Measurements from ENCODE around the gene ADAMTS2.
"Not testable (repeated sequence)": the region's sequence is repeated elsewhere in the genome, so short reads cannot be mapped to it uniquely, and the experiment has no call there.

The ADAMTS2 gene

DNA sequence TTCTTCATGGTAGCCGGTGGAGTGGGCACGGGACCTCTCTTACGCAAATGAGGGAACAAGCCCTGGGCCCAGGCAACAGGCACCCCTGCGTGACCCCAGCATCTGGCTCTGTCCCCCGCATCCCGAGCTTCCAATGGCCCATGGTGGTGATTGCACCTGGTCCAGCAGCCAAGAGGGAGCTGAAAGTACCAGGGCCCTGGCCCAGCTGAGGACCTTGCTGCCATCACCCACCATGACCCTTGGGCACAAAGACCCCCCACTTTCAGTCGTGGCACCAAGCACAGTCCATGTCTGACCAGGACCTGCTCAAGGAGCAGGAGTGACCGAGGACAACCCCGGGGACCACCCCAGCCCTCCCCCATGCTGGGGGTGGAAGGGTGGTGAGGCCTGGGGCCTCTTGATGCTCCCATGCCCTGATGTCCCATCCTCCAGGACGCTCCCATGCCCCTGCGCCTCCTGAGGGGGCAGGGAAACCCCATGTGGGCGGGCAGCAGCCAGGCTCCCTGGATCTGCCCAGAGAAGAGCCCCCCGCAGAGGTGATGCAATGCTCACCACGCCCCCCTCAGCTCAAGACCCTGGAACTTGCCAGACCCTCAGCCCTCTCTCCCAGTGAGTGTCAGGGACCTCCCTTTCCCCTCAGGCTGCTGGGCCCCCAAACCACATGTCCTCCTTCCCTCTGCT is 123.9 kb downstream of the ADAMTS2 start:
- in situ Hi-C loops (cut with MboI; ENCODE audit: low sequenced_read_pairs): no loop called here

DNA sequence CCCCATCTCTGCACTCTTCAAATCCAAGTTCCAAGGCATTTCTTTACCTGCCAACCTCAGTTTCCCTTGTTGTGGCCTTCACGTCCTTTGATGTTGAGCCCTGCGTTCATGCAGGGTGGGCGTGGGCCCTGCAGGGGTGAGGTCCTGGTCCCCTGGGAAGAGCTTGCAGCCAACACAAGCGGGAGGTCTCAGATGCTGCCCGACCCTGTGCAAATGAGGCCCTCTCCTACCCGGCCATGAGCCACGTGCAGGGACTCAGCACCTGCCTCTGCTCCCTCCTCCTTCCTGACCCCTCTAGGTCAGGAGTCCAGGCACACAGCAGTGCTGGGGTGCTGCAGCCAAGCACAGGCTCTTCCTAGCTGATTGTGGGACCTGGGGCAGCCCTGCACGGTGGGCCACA is 124.5 kb downstream of the ADAMTS2 start:
- in situ Hi-C loops (cut with MboI; ENCODE audit: low sequenced_read_pairs): no loop called here

DNA sequence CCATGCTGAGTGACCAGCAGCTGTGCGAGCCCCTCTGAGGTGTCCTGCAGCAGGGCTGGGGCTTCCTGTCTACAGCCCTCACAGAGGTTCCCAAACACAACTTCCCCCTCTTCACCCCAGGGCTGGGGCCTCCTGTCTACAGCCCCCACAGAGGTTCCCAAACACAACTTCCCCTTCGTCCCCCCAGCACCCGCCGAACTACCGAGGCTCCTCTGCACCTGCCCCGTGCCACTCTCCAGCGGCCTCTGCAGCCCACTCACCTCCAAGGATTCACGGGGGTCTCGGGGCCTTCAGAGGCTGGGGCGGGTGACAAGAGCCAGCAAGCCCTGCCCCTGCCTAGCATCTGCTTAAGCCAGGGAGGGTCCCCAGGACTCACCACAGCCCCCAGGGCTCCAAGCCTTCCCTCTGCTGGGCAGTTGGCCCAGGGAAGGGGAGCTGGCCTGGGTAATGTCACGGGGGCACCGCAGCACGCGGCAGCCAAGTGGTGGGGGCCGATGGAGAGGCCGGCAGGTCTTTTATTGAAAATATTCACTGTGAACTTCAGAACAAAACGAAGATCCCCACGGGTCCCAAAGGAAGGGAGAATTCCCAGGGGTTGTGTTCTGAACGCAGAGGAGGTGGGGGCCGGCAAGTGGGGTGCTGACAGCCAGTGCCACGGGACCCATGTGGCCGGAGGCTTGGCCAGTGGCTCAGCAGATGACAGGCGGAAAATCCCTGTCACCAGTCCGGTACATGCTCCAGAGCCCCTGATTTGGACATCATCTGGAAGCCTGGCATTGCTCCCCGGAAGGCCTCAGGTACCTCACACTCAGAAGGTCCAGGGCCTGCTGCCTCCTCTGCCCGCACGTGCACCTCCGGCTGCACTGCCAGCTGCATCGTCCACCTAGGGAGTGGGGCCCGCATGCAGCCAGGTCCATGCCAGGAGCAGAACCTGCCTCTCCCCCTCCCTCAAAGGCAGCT is 125.3 kb downstream of the ADAMTS2 start:
- in situ Hi-C loops (cut with MboI; ENCODE audit: low sequenced_read_pairs): no loop called here

DNA sequence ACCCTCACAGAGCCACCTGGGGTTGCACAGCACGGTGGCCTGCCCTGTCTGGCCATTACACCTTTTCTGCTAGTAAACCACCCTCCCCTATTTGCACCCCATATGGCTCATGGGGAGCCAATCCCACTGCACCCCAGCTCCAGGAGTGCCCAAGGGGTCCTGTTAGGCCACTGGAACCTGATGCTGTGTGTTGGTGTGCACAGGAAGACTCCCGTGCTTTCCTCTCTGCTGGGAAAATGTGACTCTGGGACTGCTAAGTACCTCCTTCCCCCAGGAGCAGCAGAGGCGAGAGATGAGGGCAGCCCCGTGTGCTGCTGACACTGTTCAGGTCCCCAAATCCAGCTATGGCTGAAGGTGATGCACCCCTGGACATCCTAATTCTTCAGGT is 126.3 kb downstream of the ADAMTS2 start:
- in situ Hi-C loops (cut with MboI; ENCODE audit: low sequenced_read_pairs): no loop called here

DNA sequence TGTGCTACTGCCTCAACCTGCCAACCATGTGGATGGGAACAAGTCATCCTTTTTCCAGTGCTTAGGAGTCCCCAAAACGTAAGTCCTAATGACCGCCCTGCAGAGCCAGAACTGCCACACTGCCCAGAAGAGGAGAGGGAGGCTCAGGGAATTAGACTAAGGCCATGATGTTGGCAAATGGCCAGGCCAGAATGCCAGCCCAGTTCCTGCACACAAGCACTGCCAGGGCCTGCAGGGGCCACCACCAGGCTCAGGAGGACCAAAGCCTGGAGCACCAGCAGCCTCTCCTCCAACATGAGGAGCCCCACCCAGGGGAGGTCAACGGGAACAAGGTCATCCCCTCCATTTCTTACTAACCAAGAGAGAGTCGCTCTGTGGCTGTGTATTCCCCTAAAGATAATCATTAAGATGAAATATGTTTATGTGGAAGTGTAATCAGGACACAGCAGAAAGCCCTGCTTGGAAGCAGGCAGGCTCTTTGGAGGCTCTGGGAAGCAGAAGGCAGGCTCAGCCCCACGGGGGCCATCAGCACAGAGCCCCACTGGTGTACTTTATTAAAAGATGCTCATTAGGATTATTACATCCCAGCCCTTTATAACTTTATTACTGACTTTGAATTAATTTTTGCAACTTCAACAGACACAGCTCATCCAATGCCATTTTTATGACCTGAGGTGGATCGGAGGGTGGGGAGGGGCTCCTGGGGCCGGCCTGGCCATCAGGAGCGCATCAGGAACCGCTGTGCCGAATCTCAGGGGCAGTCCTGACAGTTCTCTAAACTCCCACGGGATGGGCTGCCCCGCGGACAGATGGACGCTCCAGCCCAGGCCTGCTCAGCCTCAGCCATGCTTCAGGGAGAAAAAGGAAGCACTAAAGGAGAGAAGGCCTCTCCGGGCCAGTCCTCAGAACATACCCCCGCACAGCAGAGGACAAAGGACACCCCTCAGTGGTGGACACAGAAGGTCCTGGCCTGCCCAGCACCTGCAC is 127.0 kb downstream of the ADAMTS2 start:
- in situ Hi-C loops (cut with MboI; ENCODE audit: low sequenced_read_pairs): no loop called here

DNA sequence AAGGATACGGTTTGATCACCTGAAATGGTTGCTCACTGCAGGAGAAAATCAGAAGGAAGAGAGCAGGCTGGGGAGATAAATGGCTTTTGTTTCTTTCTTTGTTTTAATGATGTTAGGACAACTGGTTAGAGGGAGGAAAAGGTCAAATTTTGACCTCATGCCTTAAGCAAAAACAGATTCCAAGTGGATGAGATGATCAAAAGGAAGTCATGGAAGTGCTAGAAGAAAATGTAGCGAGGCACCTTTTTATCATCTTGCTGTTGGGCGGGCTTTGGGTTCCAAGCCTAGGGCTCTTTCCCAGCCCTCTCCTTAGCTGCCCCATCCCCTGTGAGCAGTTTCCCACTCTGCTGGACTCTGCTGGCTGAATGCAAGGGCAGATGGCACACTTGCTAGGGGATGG is 127.9 kb downstream of the ADAMTS2 start:
- in situ Hi-C loops (cut with MboI; ENCODE audit: low sequenced_read_pairs): no loop called here

DNA sequence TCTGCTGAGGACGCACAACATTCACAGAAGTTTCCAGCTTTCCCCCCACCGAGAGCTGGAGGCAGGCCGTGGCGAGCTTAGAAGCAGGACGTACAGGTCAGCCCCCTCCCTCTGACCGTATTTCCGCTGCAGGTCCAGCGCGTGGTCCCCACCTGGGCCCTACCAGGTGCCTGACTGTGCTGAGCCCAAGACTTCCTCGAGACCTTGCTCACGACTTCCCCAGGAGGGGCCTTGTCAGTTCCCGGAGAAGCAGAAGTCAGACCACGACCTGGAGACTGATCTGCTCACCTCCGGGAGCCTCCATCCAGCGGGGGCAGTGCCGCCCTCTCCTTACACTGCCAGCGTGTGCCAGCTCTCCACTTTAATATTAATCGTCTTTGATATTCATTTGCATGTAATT is 128.9 kb downstream of the ADAMTS2 start:
- in situ Hi-C loops (cut with MboI; ENCODE audit: low sequenced_read_pairs): not testable (repeated sequence)

DNA sequence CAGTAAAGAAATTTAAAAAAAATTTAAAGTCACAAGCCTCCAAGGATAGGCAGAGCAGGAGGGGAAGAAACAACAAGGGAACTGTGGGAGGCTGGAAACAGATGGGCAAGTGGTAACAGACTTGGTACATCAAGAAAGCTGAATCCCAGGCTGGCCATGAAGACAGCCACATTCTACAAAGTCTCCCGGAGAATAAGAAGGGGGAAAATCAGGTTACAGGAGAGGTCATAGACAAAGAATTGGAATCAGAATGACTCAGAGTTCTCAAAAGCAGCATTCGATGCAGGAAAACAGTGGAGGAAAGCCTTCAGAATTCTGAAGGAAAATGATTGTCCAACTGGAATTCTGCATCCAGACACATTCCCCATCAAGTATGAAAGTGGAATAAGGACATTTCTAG is 129.7 kb downstream of the ADAMTS2 start:
- in situ Hi-C loops (cut with MboI; ENCODE audit: low sequenced_read_pairs): no loop called here

DNA sequence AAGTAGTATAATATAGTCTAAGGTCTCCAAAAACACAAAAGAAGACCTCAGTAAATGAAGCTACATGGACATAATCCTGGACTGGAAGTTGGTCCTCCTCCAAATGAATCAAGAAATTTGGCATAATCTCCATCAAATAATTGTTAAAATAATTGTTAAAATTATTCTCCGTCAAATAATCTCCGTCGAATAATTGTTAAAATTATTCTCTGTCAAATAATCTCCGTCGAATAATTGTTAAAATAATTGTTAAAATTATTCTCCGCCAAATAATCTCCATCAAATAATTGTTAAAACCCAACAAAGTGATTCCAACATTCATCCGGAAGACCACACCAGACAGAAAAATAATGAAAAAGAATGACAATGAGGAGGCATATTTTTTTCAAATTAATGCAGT is 130.6 kb downstream of the ADAMTS2 start:
- in situ Hi-C loops (cut with MboI; ENCODE audit: low sequenced_read_pairs): no loop called here

DNA sequence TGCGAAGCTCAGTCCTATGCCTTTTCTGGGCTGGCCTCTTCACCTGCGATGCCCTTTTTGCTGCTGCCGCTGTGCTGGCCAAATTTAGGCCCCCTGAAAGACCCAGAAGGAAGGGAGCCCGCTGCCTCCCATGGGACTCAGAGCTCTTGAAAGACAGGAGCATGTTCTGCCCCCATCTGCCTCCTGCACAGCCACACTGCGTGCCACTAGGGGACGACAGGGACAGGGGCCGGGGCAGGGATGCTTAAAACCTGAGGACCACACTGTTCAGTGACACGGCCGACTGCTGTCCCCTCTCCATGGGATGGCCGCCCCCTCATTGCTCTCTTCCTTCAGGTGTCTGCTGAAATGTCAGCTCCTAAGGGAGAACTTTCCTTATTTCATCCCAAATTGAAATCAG is 132.4 kb downstream of the ADAMTS2 start:
- in situ Hi-C loops (cut with MboI; ENCODE audit: low sequenced_read_pairs): no loop called here

DNA sequence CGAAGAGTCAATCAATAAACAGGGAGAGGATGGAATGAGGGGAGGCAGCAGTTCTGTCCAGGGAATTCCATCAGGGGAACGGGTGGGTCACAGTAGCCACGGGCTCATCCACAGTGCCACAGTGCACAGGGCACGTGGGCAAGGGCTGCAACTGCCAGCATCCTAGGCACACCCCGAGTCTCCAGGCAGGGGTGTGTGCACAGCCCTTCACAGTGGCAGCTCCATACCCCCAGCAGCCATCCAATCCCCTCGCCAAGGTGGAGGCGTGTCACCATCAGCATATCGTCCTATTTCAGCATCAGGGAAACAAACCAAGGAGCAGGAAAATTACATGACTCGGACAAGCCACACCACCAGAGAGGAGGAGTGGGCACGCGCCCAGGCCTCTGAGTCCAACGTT is 133.6 kb downstream of the ADAMTS2 start:
- in situ Hi-C loops (cut with MboI; ENCODE audit: low sequenced_read_pairs): no loop called here

DNA sequence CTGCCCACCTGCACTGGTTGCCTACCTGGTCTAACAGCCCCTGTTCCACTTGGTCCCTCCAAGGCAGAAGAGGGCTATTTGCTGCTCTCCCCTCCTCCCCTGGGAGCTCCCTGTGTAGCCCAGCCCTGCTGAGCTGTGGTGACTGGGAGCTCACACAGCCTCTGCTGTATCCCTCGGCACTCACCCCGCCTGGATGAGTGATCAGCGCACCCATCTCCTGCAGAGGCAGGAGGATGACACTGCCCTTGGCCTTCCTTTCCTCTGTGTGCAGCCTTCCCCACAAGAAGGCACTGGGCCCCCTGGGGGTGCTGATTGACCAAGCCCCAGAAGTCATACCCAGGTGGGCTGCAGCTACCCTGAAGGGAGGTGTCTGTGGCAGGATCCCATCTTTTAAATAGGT is 134.2 kb downstream of the ADAMTS2 start:
- in situ Hi-C loops (cut with MboI; ENCODE audit: low sequenced_read_pairs): no loop called here

DNA sequence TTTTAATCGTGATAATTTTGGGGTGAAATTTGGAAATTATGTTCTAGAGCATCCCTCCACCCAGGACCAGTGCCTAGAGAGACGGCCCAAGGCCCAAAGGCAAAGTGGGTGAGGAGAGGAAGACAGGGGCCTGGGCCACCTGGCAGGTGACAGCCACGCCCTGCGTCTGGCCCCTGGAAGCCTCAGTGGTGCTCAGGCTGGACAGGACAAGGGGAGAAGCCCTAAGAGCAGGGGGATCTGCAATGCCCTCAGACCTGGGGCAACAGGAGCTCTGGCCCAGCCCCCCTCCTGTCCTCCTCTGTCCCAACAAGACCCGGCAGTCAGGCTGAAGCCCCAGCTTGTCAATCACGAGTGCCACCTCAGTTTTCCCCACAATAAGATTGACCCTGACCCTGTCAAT is 134.8 kb downstream of the ADAMTS2 start:
- in situ Hi-C loops (cut with MboI; ENCODE audit: low sequenced_read_pairs): no loop called here

DNA sequence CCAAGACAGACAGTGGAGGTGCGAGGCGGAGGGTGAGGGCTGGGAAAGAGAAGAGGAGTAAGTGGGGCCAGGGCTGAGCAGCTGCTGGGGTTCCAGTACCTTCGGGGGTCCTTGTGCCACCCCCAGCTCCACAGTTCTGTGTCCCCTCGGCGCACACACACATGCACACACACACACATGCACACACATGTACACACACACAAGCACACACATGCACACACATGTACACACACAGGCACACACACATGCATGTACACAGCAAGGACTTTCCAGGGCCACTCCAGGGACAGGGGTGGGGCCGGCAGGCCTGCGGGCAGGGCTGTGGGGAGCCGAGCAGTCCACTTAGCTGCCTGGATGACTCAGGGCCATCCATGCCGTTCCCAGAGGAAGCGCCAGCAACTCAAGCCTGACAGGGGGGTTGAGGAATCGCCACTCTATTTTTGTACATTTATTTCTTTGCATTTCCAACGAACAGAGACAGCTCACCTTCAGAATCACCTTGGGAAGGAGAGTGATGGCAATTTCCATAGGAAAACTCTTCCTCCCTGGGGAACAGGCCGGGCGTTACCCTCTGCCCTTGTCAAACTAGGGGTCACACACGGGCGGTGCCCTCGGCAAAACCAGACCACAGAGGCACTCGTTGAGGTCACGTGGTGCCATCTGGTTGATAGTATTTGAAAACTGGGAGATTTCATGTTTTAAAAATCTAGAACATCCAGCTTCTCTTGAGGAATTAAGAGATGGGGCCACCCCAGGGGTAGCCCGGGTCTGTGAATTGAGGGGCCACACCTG is 135.7 kb downstream of the ADAMTS2 start:
- in situ Hi-C loops (cut with MboI; ENCODE audit: low sequenced_read_pairs): no loop called here

DNA sequence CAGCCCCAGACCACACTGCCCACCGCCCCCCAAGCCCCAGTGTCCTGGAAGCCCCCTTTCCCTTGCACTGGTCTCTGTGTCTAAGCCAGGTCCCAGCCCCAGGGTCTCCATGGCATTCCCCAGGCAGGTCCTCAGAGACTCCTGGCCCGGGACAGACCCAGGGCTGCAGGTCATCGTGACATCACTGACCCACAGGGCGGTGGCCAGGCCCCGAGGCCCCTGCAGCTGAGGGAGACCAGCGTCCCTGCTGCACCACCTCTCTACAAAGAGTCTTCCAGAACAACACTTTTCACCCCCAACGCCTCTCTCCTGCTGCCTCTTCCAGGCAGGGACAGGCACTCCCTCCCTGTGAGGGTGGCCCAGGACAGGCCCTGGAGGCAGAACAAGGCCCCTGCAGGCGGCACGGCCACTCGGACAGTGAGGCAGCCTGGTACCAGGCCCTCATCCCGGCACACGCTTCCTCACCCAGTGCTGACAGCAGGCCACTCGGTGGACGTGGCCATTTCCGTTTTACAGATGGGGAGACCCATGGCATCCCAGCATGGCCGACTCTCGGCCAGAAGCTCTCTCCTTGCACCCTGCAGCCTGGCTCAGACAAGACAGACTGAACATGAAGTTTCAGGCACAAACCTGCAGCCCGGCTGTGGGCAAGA is 136.4 kb downstream of the ADAMTS2 start:
- in situ Hi-C loops (cut with MboI; ENCODE audit: low sequenced_read_pairs): no loop called here

DNA sequence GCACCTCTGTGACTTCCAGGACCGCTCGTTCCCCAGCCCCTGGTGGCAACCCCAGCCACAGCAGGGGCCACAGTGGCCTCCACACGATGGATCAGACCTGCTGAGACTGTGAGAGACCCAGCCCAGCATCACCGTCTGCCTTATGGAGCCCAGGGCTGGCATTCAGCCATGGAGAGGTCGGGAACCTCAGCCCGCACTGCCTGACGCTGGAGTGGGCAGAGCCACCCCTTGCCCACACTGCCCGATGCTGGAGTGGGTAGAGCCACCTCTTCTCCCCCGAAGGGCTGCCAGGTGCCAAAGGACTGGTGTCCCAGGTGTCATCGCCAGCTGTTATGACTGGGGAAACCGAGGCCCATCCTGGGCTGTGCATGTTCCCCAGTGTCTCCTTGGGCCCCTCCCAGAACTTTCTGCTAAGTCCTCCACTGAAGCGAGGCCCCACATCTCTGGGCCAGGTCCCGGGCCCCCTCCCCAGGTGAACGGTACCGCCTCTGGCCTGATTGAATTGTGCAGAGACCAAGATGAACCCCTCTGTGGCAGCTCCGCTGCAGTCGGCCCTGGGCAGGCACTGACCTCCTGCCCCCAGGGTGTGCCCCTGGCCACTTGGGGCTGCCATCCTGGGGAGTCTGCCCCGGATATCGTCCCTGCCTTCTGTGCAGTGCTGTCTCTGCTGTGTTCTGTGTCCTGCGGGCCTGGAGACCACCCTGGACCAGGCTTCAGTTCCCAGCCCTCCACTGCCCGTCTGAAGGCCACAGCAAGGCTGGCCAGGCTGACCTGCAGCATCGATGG is 137.1 kb downstream of the ADAMTS2 start:
- in situ Hi-C loops (cut with MboI; ENCODE audit: low sequenced_read_pairs): no loop called here

DNA sequence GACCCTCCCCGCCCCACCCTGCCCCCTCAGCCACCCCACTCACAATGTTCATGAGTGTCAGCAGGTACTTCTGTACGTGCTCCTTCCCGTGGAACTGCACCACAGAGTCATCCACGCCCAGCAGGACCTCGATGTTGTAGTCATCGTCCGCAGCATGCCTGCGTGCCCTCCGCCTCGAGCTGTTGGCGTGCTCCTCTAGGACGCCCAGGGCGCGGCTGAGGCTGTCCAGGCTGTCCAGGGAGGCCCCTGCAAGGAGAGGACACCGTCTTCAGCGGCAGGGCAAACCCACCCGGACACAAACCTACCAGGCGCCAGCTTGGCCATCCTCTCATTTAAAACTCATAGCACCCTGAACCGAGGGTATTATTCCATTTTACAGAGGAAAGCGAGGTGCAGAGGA is 137.8 kb downstream of the ADAMTS2 start:
- in situ Hi-C loops (cut with MboI; ENCODE audit: low sequenced_read_pairs): no loop called here

DNA sequence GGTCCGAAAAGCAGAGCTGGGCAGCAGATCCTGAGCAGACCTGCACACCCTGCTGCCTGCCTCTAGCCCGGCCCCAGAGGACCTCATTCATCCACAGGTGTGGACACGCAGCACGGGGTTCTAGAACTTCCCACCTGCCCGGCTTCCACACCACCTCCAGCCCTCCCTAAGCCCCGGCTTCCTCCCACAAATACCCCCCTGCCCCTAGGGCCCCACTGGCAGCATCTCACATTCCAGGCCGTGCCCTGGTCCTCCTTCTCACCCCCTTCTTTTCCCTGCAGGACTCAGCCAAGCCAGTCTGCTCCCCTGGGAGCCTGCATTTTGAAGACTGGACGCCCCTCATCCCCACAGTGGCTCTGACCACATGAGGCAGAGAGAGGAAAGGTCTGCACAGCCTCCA is 138.9 kb downstream of the ADAMTS2 start:
- in situ Hi-C loops (cut with MboI; ENCODE audit: low sequenced_read_pairs): no loop called here

DNA sequence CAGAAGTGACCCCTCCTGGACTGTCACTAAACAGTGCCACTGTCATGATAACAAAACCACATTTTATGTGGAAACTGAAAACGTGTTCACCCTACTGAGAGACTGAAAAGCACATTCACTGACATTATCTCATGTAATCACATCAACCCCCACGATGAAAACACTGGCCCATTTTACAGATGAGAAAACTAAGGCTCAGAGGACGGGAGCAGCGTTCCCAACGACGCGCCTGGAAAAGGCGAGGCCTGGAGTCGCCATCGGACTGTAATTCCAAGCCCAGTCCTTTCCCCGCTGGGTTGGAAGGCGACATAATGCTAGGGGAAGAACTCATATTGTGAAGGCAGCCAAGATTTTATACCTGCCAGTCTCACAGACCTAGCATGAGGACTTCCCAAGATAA is 140.0 kb downstream of the ADAMTS2 start:
- in situ Hi-C loops (cut with MboI; ENCODE audit: low sequenced_read_pairs): no loop called here

Data from hTERT RPE-1 (cell line).